A549 (cell line): ENCODE data around the gene RAI14. TPM values are rescaled to one million over a fixed set of nuclear protein-coding genes. Genes with fewer than 3 reads are reported as not detected.

ENCODE experiments used
- ATAC-seq, 2 experiments: fragments of 200-7000 bp in 1 of 2; fragments of >200 bp in 1 of 2; cut with Nextera tagmentation in 1 of 2; cut with Tn5 transposase in 1 of 2; 3 replicates each; pipeline versions ENCODE4 v1.8.0 to v1.9.1; 2018 to 2020; ENCODE audit warnings: mild to moderate bottlenecking in 1 of 2, moderate library complexity in 1 of 2
- CTCF ChIA-PET: fragments of 300-600 bp; sonication (Branson Sonifier 250); formaldehyde crosslinking; extraction: SDS; loops from one replicate; lab custom pipeline; 2021; ENCODE audit warnings: antibody characterized with exemption, inconsistent platforms; lab: Yijun Ruan, JAX
- POLR2A ChIA-PET: fragments of 350-600 bp; formaldehyde crosslinking; extraction: SDS; loops from one replicate; lab custom pipeline; 2021; ENCODE audit warnings: antibody characterized with exemption, inconsistent platforms; lab: Yijun Ruan, JAX
- DNase-seq, 2 experiments: peaks; one replicate each; pipeline versions ENCODE4 v3.0.0 to v3.0.0-alpha.2; 2011 to 2016; ENCODE audit warnings: low read depth in 1 of 2, low spot score in 1 of 2
- FAIRE-seq: peaks from 2 replicates; lab custom pipeline; 2011; peaks lifted over from hg19 to GRCh38; lab: Jason Lieb, UNC
- H3K27ac ChIP-seq, 2 experiments: fragments of >200 bp; sonication (Bioruptor Twin); formaldehyde crosslinking; 3 replicates each; pipeline ENCODE4 v1.5.1; 2016 to 2017
- H3K4me1 ChIP-seq: fragments of >200 bp; sonication (Bioruptor Twin); formaldehyde crosslinking; 3 replicates; pipeline ENCODE4 v1.6.1; 2016
- H3K4me2 ChIP-seq: fragments of >200 bp; sonication (Bioruptor Twin); formaldehyde crosslinking; 3 replicates; pipeline ENCODE4 v1.6.1; 2016
- H3K4me3 ChIP-seq: fragments of >200 bp; sonication (Bioruptor Twin); formaldehyde crosslinking; 3 replicates; pipeline ENCODE4 v1.5.1; 2016
- H3K9me3 ChIP-seq: fragments of >200 bp; sonication (Bioruptor Twin); formaldehyde crosslinking; 3 replicates; pipeline ENCODE4 v1.6.1; 2016
- BHLHE40 ChIP-seq: IDR thresholded peaks from 2 replicates; pipeline ENCODE4 v1.6.1; 2012; ENCODE audit warnings: low read depth, low read length, inconsistent platforms
- CBX8 ChIP-seq: fragments of 200-600 bp; sonication (generic); IDR thresholded peaks from 2 replicates; pipeline ENCODE4 v1.6.1; 2016
- CEBPB ChIP-seq, 2 experiments: fragments of >200 bp in 1 of 2; sonication (Bioruptor Twin) in 1 of 2; formaldehyde crosslinking in 1 of 2; IDR thresholded peaks; 2 replicates each; pipeline ENCODE4 v1.6.1; 2012 to 2016
- EHF ChIP-seq: fragments of 250-450 bp; sonication (Bioruptor Pico); IDR thresholded peaks from 2 replicates; pipeline ENCODE4 v1.5.0; 2020; ENCODE audit warnings: mild to moderate bottlenecking
- EHMT2 ChIP-seq: fragments of 200-600 bp; sonication (generic); IDR thresholded peaks from 2 replicates; pipeline ENCODE4 v1.6.1; 2016; ENCODE audit warnings: antibody characterized with exemption, low read depth, mild to moderate bottlenecking, moderate library complexity
- FOSL2 ChIP-seq, 2 experiments: fragments of 450-650 bp in 1 of 2; fragments of >200 bp in 1 of 2; sonication (Bioruptor Twin) in 1 of 2; formaldehyde crosslinking; IDR thresholded peaks; 2 replicates each; pipeline versions ENCODE4 v1.5.0 to v1.6.1; 2016 to 2020; ENCODE audit warnings: mild to moderate bottlenecking in 1 of 2, moderate library complexity in 1 of 2
- FOXS1 ChIP-seq: fragments of 250-450 bp; sonication (Bioruptor Pico); IDR thresholded peaks from 2 replicates; pipeline ENCODE4 v1.5.0; 2020; ENCODE audit warnings: mild to moderate bottlenecking, moderate library complexity
- HDAC2 ChIP-seq: fragments of 200-600 bp; sonication (generic); IDR thresholded peaks from 2 replicates; pipeline ENCODE4 v1.6.1; 2016
- HEYL ChIP-seq: fragments of 250-450 bp; sonication (Bioruptor Pico); IDR thresholded peaks from 2 replicates; pipeline ENCODE4 v1.8.0; 2021; ENCODE audit warnings: mild to moderate bottlenecking, moderate library complexity
- HOXA7 ChIP-seq: fragments of 250-450 bp; sonication (Bioruptor Pico); IDR thresholded peaks from 2 replicates; pipeline ENCODE4 v1.5.0; 2020; ENCODE audit warnings: mild to moderate bottlenecking, moderate library complexity
- KDM1A ChIP-seq: fragments of 200-600 bp; sonication (generic); IDR thresholded peaks from 2 replicates; pipeline ENCODE4 v1.6.1; 2016; ENCODE audit warnings: low read depth, mild to moderate bottlenecking
- KDM5A ChIP-seq: fragments of 200-600 bp; sonication (generic); IDR thresholded peaks from 2 replicates; pipeline ENCODE4 v1.6.1; 2016; ENCODE audit warnings: antibody characterized with exemption, mild to moderate bottlenecking
- MYC ChIP-seq: IDR thresholded peaks from 2 replicates; pipeline ENCODE4 v1.6.1; 2012; ENCODE audit warnings: mild to moderate bottlenecking, inconsistent platforms, low read length, improper control_type of control experiment, borderline replicate concordance
- NFE2L2 ChIP-seq: fragments of 150-350 bp; conservative IDR thresholded peaks from 2 replicates; pipeline ENCODE4 v1.6.1; 2014; ENCODE audit warnings: low read length
- POLR2AphosphoS2 ChIP-seq: conservative IDR thresholded peaks from 2 replicates; pipeline ENCODE4 v1.6.1; 2012; ENCODE audit warnings: low read length, improper control_type of control experiment, inconsistent platforms
- RAD21 ChIP-seq, 2 experiments: fragments of >200 bp in 1 of 2; sonication (Bioruptor Twin) in 1 of 2; formaldehyde crosslinking in 1 of 2; IDR thresholded peaks in 1 of 2; conservative IDR thresholded peaks in 1 of 2; 2 replicates in 1 of 2; 3 replicates in 1 of 2; pipeline ENCODE4 v1.6.1; 2012 to 2018; ENCODE audit warnings: inconsistent platforms in 1 of 2
- RFX5 ChIP-seq: fragments of 450-650 bp; IDR thresholded peaks from 2 replicates; pipeline ENCODE4 v1.7.1; 2014; ENCODE audit warnings: antibody characterized with exemption, mild to moderate bottlenecking, moderate library complexity
- RNF2 ChIP-seq: fragments of 200-600 bp; sonication (generic); IDR thresholded peaks from 2 replicates; pipeline ENCODE4 v1.6.1; 2016; ENCODE audit warnings: low read depth, mild to moderate bottlenecking, antibody characterized with exemption, moderate library complexity, borderline replicate concordance
- TFCP2L1 ChIP-seq: fragments of 250-450 bp; sonication (Bioruptor Pico); IDR thresholded peaks from 2 replicates; pipeline ENCODE4 v1.5.0; 2021; ENCODE audit warnings: mild to moderate bottlenecking
- TP53 ChIP-seq: fragments of 250-450 bp; sonication (Bioruptor Pico); IDR thresholded peaks from 2 replicates; pipeline ENCODE4 v1.5.0; 2021; ENCODE audit warnings: mild to moderate bottlenecking, moderate library complexity
- ZC3H11A ChIP-seq: fragments of 450-650 bp; IDR thresholded peaks from 2 replicates; pipeline ENCODE4 v1.6.1; 2014; ENCODE audit warnings: antibody characterized with exemption, mild to moderate bottlenecking
- WGBS: methylation state at CpG from one replicate; pipeline ENCODE4 v1.1.6; 2017; ENCODE audit errors: missing lambda C conversion rate; 5-methylcytosine and 5-hydroxymethylcytosine counted together
- polyA plus RNA-seq, 4 experiments: library from polyadenylated mRNA; depleted of rRNA in 3 of 4; stranded (reverse); fragments of >200 nt; fragmentation: RNase III in 1 of 4; extraction: RNeasy Plus Mini Kit Qiagen cat#74134 plus additional on column Dnase treatment in 1 of 4; gene quantifications; 2 replicates in 3 of 4; 3 replicates in 1 of 4; pipeline ENCODE4 v1.2.3, GENCODE V29; 2011 to 2017
- TF ChIP-seq, protein P1 (sequence below): fragments of 250-450 bp; sonication (Bioruptor Pico); IDR thresholded peaks from 2 replicates; pipeline ENCODE4 v1.5.0; 2020; ENCODE audit warnings: low read depth, mild to moderate bottlenecking, moderate library complexity
- TF ChIP-seq, protein P2 (sequence below): fragments of >200 bp; sonication (Bioruptor Twin); formaldehyde crosslinking; IDR thresholded peaks from 3 replicates; pipeline ENCODE4 v1.6.1; 2016
- TF ChIP-seq, protein P3 (sequence below): IDR thresholded peaks from 2 replicates; pipeline ENCODE4 v1.6.1; 2012; ENCODE audit warnings: low read depth, borderline replicate concordance
- TF ChIP-seq, protein P4 (sequence below): fragments of >200 bp; sonication (Bioruptor Twin); formaldehyde crosslinking; IDR thresholded peaks from 2 replicates; pipeline ENCODE4 v1.6.1; 2016

The RAI14 gene
- polyA plus RNA-seq, 2 of the 4 experiments (the other 2 are of a cell fraction), result 71.9 to 97.7 TPM

DNA sequence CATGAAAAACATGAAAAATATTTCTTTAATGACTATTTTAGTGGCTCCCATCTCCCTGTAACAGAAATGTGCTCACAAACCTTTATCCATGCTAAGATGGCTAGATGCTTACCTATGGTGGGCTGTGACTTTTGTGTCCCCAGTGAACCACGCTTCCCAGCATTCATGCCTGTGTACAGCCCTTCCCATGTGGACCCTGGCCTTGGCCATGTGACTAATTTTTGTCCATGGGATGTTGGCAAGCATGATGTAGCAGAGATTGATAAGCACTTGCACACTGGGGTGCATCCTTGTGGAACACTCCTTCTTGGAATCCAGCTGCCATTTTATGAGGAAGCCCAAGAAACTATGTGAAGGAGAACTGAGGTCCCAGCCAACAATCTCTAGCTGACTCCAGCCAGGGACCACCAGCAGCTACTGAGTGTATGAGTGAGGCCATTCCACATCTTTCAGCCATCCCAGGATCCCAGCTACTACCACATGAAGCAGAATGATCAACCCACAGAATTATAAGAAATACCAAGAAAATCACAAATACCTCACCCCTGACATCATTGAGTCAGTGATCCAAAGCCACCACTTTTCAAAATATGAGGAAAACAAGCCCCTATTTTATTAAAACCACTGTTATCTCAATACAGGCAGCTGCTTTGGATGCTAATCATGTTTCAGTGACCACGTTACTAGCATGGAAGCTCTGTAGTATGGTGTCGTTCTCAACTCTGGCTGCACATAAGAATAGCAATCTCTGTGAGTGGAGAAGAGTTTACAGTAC is 16.1 kb upstream of the RAI14 start:
- WGBS, result 95% methylated on average over 3 of the region's 3 CpGs

DNA sequence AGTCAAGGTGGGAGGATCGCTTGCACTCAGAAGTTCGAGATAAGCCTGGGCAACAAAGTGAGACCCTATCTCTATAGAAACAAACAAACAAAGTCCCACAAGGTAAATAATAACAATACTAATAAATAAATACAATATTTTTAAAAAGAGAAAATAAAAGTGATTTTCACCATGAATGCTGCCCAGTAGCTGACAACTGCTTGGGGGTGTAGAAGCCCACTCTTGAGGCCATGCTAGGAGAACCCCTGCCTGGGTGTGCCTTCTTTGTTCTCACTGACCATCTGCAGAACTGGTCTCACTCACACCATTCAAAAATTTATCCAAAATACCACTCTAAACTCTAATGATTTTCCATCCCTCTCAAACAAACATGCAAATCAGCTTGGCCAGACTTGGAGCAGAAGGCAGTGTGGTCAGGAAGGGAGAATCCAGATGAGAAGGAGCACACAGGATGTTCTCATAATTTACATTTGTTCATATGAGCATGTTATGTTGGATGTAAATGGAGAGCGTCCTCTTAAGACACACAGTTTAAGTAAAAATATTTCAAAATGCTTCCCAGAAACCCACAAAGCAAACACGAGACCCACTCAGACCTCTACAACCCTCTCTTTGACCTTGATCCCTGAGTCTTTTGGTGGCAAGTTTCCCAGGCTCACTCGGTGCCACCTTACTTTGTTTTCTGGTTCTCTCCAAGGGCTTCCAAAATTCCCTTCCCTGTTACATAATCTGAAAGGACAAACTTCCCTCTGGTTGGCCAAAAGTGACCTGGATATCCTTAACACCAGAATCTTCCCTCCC is 7.9 kb upstream of the RAI14 start:
- Histone ChIP-seq H3K4me1 (peaks cover 10% of the 10 kb centered on the region), H3K4me3 (no peak overlapping the region), H3K4me2 (no peak overlapping the region), H3K9me3 (no peaks in the 10 kb centered on the region), H3K27ac (no peak overlapping the region)
- no peak for TF ChIP-seq CBX8
- no peak for TF ChIP-seq RFX5
- TF ChIP-seq, protein P1, sequence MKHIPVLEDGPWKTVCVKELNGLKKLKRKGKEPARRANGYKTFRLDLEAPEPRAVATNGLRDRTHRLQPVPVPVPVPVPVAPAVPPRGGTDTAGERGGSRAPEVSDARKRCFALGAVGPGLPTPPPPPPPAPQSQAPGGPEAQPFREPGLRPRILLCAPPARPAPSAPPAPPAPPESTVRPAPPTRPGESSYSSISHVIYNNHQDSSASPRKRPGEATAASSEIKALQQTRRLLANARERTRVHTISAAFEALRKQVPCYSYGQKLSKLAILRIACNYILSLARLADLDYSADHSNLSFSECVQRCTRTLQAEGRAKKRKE (CRISPR knock-in tag), result no peak
- no peak for TF ChIP-seq MYC
- no peak for TF ChIP-seq RNF2
- TF ChIP-seq HDAC2, result no peak
- TF ChIP-seq, protein P2, sequence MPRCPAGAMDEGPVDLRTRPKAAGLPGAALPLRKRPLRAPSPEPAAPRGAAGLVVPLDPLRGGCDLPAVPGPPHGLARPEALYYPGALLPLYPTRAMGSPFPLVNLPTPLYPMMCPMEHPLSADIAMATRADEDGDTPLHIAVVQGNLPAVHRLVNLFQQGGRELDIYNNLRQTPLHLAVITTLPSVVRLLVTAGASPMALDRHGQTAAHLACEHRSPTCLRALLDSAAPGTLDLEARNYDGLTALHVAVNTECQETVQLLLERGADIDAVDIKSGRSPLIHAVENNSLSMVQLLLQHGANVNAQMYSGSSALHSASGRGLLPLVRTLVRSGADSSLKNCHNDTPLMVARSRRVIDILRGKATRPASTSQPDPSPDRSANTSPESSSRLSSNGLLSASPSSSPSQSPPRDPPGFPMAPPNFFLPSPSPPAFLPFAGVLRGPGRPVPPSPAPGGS, result no peak
- no peak for TF ChIP-seq POLR2AphosphoS2
- TF ChIP-seq TFCP2L1 (CRISPR knock-in tag), result no peak
- TF ChIP-seq, protein P3, sequence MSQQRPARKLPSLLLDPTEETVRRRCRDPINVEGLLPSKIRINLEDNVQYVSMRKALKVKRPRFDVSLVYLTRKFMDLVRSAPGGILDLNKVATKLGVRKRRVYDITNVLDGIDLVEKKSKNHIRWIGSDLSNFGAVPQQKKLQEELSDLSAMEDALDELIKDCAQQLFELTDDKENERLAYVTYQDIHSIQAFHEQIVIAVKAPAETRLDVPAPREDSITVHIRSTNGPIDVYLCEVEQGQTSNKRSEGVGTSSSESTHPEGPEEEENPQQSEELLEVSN, result no peak
- TF ChIP-seq FOXS1 (CRISPR knock-in tag), result no peak
- TF ChIP-seq BHLHE40, result no peak
- TF ChIP-seq CEBPB (IDR thresholded peaks at IDR 0.05), result no peak
- TF ChIP-seq NFE2L2, result no peak
- TF ChIP-seq EHMT2, result no peak
- no peak for TF ChIP-seq HEYL (CRISPR knock-in tag)
- WGBS, result 61% methylated on average over 5 of the region's 5 CpGs
- FAIRE-seq, result no peak
- POLR2A ChIA-PET, result no interaction called here
- CTCF ChIA-PET, result interaction anchor here (0.9 kb wide), 1 partner anchor 159 kb away, joined by 5 read pairs; no protein-coding TSS in a partner anchor
- no peak for DNase-seq
- ATAC-seq, result no peak

More for the DNA sequence above, 16.1 kb upstream of the RAI14 start:
- Histone ChIP-seq H3K9me3 (no peaks in the 10 kb centered on the region), H3K27ac (no peak overlapping the region), H3K4me3 (no peak overlapping the region), H3K4me1 (no peaks in the 10 kb centered on the region), H3K4me2 (no peak overlapping the region)
- FAIRE-seq (no peak), ATAC-seq (no peak), DNase-seq (no peak)
- ChIA-PET CTCF (interaction anchor here (1.2 to 1.6 kb wide), 2 partner anchors 14 to 258 kb away, joined by 3 to 5 read pairs; no protein-coding TSS in a partner anchor), POLR2A (interaction anchor here (0.6 kb wide), 1 partner anchor 92 kb away, joined by 6 read pairs; no protein-coding TSS in a partner anchor)
- TF ChIP-seq RAD21 (conservative IDR thresholded peaks at IDR 0.05 in 1 of 2, IDR thresholded peaks at IDR 0.05 in 1 of 2) (no peak), FOSL2 (IDR thresholded peaks at IDR 0.05) (no peak), FOSL2 (CRISPR knock-in tag; IDR thresholded peaks at IDR 0.05) (no peak), KDM5A (no peak), TP53 (CRISPR knock-in tag) (no peak), ZC3H11A (no peak), HOXA7 (CRISPR knock-in tag) (no peak), RNF2 (no peak), EHF (CRISPR knock-in tag) (no peak), EHMT2 (no peak), KDM1A (no peak)
- TF ChIP-seq, protein P4, sequence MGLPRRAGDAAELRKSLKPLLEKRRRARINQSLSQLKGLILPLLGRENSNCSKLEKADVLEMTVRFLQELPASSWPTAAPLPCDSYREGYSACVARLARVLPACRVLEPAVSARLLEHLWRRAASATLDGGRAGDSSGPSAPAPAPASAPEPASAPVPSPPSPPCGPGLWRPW, result no peak
